ENCODE measurements around the gene TEKT5.

The TEKT5 gene

DNA sequence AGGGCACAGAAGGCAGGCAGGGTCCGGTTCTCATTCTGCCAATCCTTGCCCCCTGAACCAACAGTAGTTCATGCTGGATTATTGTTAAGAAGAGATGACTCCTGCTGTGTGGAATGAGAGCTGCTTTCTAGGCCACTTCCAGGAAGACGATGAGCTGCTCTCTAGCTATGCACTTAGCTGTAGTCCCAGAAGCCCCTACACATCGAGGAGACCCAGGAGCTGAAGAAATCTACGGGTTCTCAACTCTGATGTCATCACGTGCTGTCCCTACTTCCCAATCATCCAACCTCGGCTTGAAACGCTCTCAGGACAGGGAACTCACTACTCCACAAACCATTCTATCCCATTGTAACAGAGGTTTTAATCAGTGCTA, 85.3 kb downstream of the TEKT5 start:
- no peak overlapping the region for H3K4me3 ChIP-seq (replicated peaks; ENCODE audit: insufficient read depth, low read length)
- H3K27ac ChIP-seq (replicated peaks): no peak overlapping the region
- no peaks in the 10 kb centered on the region for H3K27me3 ChIP-seq (ENCODE audit: insufficient read depth, poor library complexity, severe bottlenecking)
- DNase-seq (ENCODE audit: low read depth in 1 of 2, low spot score in 1 of 2): no peak
- no peak for TF ChIP-seq POLR2AphosphoS5 (IDR thresholded peaks at IDR 0.05; ENCODE audit: low read depth)
- TF ChIP-seq, protein P1, sequence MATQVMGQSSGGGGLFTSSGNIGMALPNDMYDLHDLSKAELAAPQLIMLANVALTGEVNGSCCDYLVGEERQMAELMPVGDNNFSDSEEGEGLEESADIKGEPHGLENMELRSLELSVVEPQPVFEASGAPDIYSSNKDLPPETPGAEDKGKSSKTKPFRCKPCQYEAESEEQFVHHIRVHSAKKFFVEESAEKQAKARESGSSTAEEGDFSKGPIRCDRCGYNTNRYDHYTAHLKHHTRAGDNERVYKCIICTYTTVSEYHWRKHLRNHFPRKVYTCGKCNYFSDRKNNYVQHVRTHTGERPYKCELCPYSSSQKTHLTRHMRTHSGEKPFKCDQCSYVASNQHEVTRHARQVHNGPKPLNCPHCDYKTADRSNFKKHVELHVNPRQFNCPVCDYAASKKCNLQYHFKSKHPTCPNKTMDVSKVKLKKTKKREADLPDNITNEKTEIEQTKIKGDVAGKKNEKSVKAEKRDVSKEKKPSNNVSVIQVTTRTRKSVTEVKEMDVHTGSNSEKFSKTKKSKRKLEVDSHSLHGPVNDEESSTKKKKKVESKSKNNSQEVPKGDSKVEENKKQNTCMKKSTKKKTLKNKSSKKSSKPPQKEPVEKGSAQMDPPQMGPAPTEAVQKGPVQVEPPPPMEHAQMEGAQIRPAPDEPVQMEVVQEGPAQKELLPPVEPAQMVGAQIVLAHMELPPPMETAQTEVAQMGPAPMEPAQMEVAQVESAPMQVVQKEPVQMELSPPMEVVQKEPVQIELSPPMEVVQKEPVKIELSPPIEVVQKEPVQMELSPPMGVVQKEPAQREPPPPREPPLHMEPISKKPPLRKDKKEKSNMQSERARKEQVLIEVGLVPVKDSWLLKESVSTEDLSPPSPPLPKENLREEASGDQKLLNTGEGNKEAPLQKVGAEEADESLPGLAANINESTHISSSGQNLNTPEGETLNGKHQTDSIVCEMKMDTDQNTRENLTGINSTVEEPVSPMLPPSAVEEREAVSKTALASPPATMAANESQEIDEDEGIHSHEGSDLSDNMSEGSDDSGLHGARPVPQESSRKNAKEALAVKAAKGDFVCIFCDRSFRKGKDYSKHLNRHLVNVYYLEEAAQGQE (IDR thresholded peaks at IDR 0.05; ENCODE audit: insufficient replicate concordance, low read depth): no peak
- TF ChIP-seq GABPA (IDR thresholded peaks at IDR 0.05; ENCODE audit: low read depth): no peak
- TF ChIP-seq, protein P2, sequence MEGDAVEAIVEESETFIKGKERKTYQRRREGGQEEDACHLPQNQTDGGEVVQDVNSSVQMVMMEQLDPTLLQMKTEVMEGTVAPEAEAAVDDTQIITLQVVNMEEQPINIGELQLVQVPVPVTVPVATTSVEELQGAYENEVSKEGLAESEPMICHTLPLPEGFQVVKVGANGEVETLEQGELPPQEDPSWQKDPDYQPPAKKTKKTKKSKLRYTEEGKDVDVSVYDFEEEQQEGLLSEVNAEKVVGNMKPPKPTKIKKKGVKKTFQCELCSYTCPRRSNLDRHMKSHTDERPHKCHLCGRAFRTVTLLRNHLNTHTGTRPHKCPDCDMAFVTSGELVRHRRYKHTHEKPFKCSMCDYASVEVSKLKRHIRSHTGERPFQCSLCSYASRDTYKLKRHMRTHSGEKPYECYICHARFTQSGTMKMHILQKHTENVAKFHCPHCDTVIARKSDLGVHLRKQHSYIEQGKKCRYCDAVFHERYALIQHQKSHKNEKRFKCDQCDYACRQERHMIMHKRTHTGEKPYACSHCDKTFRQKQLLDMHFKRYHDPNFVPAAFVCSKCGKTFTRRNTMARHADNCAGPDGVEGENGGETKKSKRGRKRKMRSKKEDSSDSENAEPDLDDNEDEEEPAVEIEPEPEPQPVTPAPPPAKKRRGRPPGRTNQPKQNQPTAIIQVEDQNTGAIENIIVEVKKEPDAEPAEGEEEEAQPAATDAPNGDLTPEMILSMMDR (IDR thresholded peaks at IDR 0.05; ENCODE audit: insufficient read depth, low read length): no peak
- no peak for TF ChIP-seq SPI1 (IDR thresholded peaks at IDR 0.05; ENCODE audit: borderline replicate concordance, low read depth)

DNA sequence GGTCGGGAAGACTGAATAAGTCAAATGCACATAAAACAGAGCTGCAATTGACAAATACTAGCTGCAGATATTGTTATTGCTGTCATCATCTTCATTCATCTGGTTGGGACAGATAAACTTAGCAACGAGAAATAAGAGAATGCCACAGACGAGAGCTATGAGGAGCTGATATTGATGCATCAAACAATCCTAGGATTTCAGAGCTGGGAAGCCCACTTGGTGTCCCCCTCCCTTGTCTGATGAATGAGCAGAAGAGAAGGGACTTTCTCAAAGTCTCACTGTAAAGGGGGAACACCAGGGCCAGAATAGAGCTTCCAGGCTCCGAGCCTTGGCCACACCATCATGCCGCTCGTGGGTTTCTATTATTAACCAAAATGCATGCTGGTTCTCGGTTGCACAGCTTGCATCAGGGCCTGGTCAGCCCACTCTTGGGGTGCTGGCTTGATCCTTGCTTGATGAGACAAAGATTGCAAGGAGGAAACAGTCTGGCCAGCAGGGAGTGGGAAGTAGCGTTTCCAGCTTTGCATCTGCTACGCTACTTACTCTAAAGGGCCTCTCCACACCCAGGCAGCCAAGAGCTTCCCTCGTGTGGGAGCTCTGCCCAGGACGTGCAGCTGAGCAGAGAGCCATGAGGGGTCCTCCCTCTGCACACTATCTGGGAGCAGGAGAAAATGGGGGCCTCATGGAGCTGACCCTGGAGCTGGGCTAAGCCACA, 85.9 kb downstream of the TEKT5 start:
- Histone ChIP-seq H3K27me3 (ENCODE audit: insufficient read depth, poor library complexity, severe bottlenecking) (no peaks in the 10 kb centered on the region), H3K27ac (replicated peaks) (no peak overlapping the region)

DNA sequence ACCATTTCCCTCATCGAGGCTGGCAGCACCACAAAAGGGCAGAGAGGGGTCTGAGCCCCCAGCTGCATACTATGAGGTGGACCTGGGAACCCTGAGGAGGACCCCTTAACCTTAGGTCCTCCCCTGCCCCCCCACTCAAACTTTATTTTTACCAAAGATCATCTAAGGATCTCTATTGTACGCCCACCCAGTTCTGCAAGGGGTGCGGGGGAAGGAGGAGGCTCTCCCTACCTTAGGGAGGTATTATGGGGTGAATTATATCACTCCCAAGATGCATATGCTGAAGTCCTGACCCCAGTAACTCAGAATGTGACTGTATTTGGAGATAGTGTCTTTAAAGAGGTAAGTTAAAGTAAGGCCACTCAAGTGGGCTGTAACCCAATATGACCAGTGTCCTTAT, 87.6 kb downstream of the TEKT5 start:
- no peak for DNase-seq (ENCODE audit: low read depth in 1 of 2, low spot score in 1 of 2)
- H3K27me3 ChIP-seq (ENCODE audit: insufficient read depth, poor library complexity, severe bottlenecking): no peaks in the 10 kb centered on the region
- TF ChIP-seq GABPA (IDR thresholded peaks at IDR 0.05; ENCODE audit: low read depth) (no peak), POLR2AphosphoS5 (IDR thresholded peaks at IDR 0.05; ENCODE audit: low read depth) (no peak), SPI1 (IDR thresholded peaks at IDR 0.05; ENCODE audit: borderline replicate concordance, low read depth) (no peak)
- TF ChIP-seq, protein P2 (IDR thresholded peaks at IDR 0.05; ENCODE audit: insufficient read depth, low read length): no peak
- TF ChIP-seq, protein P1 (IDR thresholded peaks at IDR 0.05; ENCODE audit: insufficient replicate concordance, low read depth): no peak
- no peak overlapping the region for H3K27ac ChIP-seq (replicated peaks)
- no peak overlapping the region for H3K4me3 ChIP-seq (replicated peaks; ENCODE audit: insufficient read depth, low read length)

More for the DNA sequence above, 85.9 kb downstream of the TEKT5 start:
- DNase-seq (ENCODE audit: low read depth in 1 of 2, low spot score in 1 of 2): no peak
- no peak overlapping the region for H3K4me3 ChIP-seq (replicated peaks; ENCODE audit: insufficient read depth, low read length)
- TF ChIP-seq GABPA (IDR thresholded peaks at IDR 0.05; ENCODE audit: low read depth) (no peak), SPI1 (IDR thresholded peaks at IDR 0.05; ENCODE audit: borderline replicate concordance, low read depth) (no peak), POLR2AphosphoS5 (IDR thresholded peaks at IDR 0.05; ENCODE audit: low read depth) (no peak)
- TF ChIP-seq, protein P1 (IDR thresholded peaks at IDR 0.05; ENCODE audit: insufficient replicate concordance, low read depth): no peak
- TF ChIP-seq, protein P2 (IDR thresholded peaks at IDR 0.05; ENCODE audit: insufficient read depth, low read length): no peak
